ENCODE data around the gene VAMP3. TPM values are rescaled to one million over a fixed set of nuclear protein-coding genes. Genes with fewer than 3 reads are reported as not detected.

Gene VAMP3
- total and polyA plus RNA-seq, 7 experiments from 2014 or later, result 33.8 to 87.1 (median 57.6) TPM

DNA sequence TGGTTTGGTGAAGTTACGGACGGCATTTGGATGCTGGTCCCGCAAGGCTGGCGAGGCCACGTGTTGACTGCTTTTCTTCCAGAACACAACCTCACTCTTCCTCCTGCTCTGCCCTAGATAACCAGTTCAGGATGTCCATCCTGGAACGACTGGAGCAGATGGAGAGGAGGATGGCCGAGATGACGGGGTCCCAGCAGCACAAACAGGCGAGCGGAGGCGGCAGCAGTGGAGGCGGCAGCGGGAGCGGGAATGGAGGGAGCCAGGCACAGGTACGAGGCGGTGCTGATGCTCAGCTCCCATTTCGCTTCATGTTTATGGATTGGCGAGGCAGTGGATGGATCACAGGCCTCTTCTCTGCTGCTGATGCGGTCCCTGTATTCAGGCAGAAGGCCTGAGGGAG lies 38.8 kb upstream of the VAMP3 start:
- intact Hi-C loops (cut with micrococcal nuclease), result no loop called here
- ATAC-seq (no peak), DNase-seq (no peak)
- no peak overlapping the region for H3K4me3 ChIP-seq (ENCODE audit: low read length)
- H3K9me3 ChIP-seq (ENCODE audit: control insufficient read depth in 2 of 3, low read length in 3 of 3), result no peaks in the 10 kb centered on the region
- CTCF ChIA-PET, result no interaction called here
- H3K4me1 ChIP-seq (ENCODE audit: control insufficient read depth in 2 of 2, insufficient read depth in 2 of 2, low read length in 2 of 2), result no peaks in the 10 kb centered on the region
- Mint-ChIP-seq H3K4me1 (peaks cover 0 to 1% (median 0%) of the 10 kb centered on the region in 7 donors), H3K4me3 (no peak overlapping the region), H3K27me3 (peaks cover 7 to 16% (median 7%) of the 10 kb centered on the region in 5 donors), H3K36me3 (no peaks in the 10 kb centered on the region), H3K27ac (no peak overlapping the region), H3K9me3 (peaks cover 0 to 3% (median 0%) of the 10 kb centered on the region in 11 donors)
- no peaks in the 10 kb centered on the region for H3K27me3 ChIP-seq (ENCODE audit: control insufficient read depth in 2 of 2, insufficient read depth in 2 of 2, low read length in 2 of 2)
- no peaks in the 10 kb centered on the region for H3K36me3 ChIP-seq (ENCODE audit: control insufficient read depth in 2 of 3, insufficient read depth in 3 of 3, low read length in 3 of 3)
- POLR2A ChIA-PET, result no interaction called here
- no peak overlapping the region for H3K27ac ChIP-seq (ENCODE audit: low read depth, low read length)

DNA sequence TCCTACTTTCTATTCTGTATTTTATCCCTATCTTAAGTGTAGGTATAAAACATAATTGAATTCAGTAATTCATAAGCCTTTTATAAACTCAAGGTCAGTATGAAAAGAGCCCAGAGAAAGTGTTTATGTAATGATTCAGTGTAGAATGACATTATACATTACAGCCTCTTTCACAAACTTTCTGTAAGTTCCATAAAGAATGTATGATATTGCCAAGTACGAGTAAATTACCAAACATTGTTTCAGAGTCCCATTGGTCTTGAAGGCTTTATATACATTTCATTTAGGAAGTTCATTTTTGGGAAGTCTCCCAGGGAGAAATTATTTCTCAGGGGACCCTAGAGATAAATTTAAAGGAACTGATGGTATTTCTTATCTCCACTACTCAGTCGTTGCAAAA lies 37.8 kb upstream of the VAMP3 start:
- Mint-ChIP-seq H3K27ac (no peak overlapping the region), H3K4me3 (no peak overlapping the region), H3K27me3 (peaks cover 7 to 15% (median 7%) of the 10 kb centered on the region in 5 donors), H3K4me1 (peaks cover 0 to 1% (median 0%) of the 10 kb centered on the region in 7 donors), H3K9me3 (peaks cover 0 to 3% (median 0%) of the 10 kb centered on the region in 11 donors), H3K36me3 (no peaks in the 10 kb centered on the region)
- H3K4me3 ChIP-seq (ENCODE audit: low read length), result no peak overlapping the region
- intact Hi-C loops (cut with micrococcal nuclease), result no loop called here
- ChIA-PET CTCF (no interaction called here), POLR2A (no interaction called here)
- no peaks in the 10 kb centered on the region for H3K9me3 ChIP-seq (ENCODE audit: control insufficient read depth in 2 of 3, low read length in 3 of 3)
- no peak for ATAC-seq
- no peaks in the 10 kb centered on the region for H3K4me1 ChIP-seq (ENCODE audit: control insufficient read depth in 2 of 2, insufficient read depth in 2 of 2, low read length in 2 of 2)
- H3K27me3 ChIP-seq (ENCODE audit: control insufficient read depth in 2 of 2, insufficient read depth in 2 of 2, low read length in 2 of 2), result no peaks in the 10 kb centered on the region
- H3K27ac ChIP-seq (ENCODE audit: low read depth, low read length), result no peak overlapping the region
- no peak for DNase-seq
- no peaks in the 10 kb centered on the region for H3K36me3 ChIP-seq (ENCODE audit: control insufficient read depth in 2 of 3, insufficient read depth in 3 of 3, low read length in 3 of 3)

DNA sequence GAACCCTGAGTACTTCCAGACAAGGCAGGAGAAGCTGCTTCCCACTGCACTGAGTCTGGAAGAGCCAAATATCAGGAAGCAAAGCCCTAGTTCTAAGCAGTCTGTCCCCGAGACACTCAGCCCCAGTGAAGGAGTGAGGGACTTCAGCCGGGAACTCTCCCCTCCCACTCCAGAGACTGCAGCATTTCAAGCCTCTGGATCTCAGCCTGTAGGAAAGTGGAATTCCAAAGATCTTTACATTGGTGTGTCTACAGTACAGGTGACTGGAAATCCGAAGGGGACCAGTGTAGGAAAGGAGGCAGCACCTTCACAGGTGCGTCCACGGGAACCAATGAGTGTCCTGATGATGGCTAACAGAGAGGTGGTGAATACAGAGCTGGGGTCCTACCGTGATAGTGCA lies 33.1 kb upstream of the VAMP3 start:
- ATAC-seq (no peak), DNase-seq (no peak)
- Histone ChIP-seq H3K4me3 (ENCODE audit: low read length) (no peak overlapping the region), H3K27ac (ENCODE audit: low read depth, low read length) (no peak overlapping the region), H3K9me3 (ENCODE audit: control insufficient read depth in 2 of 3, low read length in 3 of 3) (no peaks in the 10 kb centered on the region), H3K36me3 (ENCODE audit: control insufficient read depth in 2 of 3, insufficient read depth in 3 of 3, low read length in 3 of 3) (no peaks in the 10 kb centered on the region), H3K27me3 (ENCODE audit: control insufficient read depth in 2 of 2, insufficient read depth in 2 of 2, low read length in 2 of 2) (no peaks in the 10 kb centered on the region), H3K4me1 (ENCODE audit: control insufficient read depth in 2 of 2, insufficient read depth in 2 of 2, low read length in 2 of 2) (no peaks in the 10 kb centered on the region)
- Mint-ChIP-seq H3K27me3 (peaks cover 0 to 3% (median 0%) of the 10 kb centered on the region in 5 donors), H3K4me3 (no peak overlapping the region), H3K27ac (no peak overlapping the region), H3K36me3 (no peaks in the 10 kb centered on the region), H3K4me1 (peaks cover 0 to 1% (median 0%) of the 10 kb centered on the region in 7 donors), H3K9me3 (peaks cover 0 to 3% (median 0%) of the 10 kb centered on the region in 11 donors)
- POLR2A ChIA-PET, result no interaction called here
- CTCF ChIA-PET, result interaction anchor here (1.0 kb wide), 1 partner anchor 68 kb away, joined by 4 read pairs; no protein-coding TSS in a partner anchor
- intact Hi-C loops (cut with micrococcal nuclease), result no loop called here

DNA sequence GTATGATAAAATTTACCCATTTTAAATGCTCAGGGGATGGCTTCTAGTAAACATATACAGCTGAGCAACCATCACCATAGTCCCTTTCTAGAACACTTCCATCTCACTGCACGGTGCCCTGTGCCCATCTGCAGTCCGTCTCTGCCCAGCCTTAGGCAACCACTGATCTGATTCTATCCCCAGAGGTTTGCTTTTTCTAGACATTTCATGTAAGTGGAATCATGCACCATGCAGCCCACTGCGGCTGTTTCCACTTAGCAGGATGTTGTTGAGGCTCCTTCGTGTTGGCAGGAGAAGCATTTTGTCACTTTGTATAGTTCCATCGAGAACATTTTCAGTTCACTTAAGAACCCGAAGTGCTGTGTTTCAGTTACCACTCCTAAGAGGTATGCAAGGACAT lies 27.8 kb upstream of the VAMP3 start:
- Mint-ChIP-seq H3K27me3 (peaks cover 0 to 8% (median 5%) of the 10 kb centered on the region in 5 donors), H3K9me3 (peaks cover 0 to 3% (median 0%) of the 10 kb centered on the region in 11 donors), H3K4me1 (peaks cover 0 to 1% (median 0%) of the 10 kb centered on the region in 7 donors), H3K4me3 (no peak overlapping the region), H3K36me3 (no peaks in the 10 kb centered on the region), H3K27ac (no peak overlapping the region)
- ATAC-seq, result no peak
- Histone ChIP-seq H3K4me3 (ENCODE audit: low read length) (no peak overlapping the region), H3K27me3 (ENCODE audit: control insufficient read depth in 2 of 2, insufficient read depth in 2 of 2, low read length in 2 of 2) (no peaks in the 10 kb centered on the region), H3K27ac (ENCODE audit: low read depth, low read length) (no peak overlapping the region), H3K4me1 (ENCODE audit: control insufficient read depth in 2 of 2, insufficient read depth in 2 of 2, low read length in 2 of 2) (no peaks in the 10 kb centered on the region), H3K36me3 (ENCODE audit: control insufficient read depth in 2 of 3, insufficient read depth in 3 of 3, low read length in 3 of 3) (no peaks in the 10 kb centered on the region), H3K9me3 (ENCODE audit: control insufficient read depth in 2 of 3, low read length in 3 of 3) (no peaks in the 10 kb centered on the region)
- ChIA-PET CTCF (interaction anchor here (0.7 to 1.5 kb wide), 3 partner anchors 9 to 76 kb away, joined by 3 to 4 read pairs (median 3); no protein-coding TSS in a partner anchor), POLR2A (no interaction called here)
- DNase-seq, result no peak
- intact Hi-C loops (cut with micrococcal nuclease), result no loop called here

DNA sequence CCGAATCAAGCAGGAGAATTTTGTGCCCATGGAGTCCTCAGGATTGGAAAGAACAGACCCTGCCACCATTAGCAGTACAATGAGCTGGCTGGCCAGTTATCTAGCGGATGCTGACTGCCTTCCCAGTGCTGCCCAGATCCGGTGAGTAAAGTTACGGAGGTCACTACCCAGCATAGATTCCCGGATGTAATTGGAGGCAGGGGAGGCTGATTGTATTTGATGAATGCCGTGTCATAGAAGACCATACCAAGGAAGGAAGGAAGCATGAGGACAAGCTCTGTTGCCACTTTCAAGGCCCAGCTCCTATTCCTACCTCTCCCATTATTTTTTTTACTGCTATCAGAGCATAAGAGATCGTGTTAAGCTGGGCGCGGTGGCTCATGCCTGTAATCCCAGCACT lies 26.2 kb upstream of the VAMP3 start:
- Histone ChIP-seq H3K4me3 (ENCODE audit: low read length) (no peak overlapping the region), H3K4me1 (ENCODE audit: control insufficient read depth in 2 of 2, insufficient read depth in 2 of 2, low read length in 2 of 2) (no peaks in the 10 kb centered on the region), H3K9me3 (ENCODE audit: control insufficient read depth in 2 of 3, low read length in 3 of 3) (no peaks in the 10 kb centered on the region), H3K36me3 (ENCODE audit: control insufficient read depth in 2 of 3, insufficient read depth in 3 of 3, low read length in 3 of 3) (no peaks in the 10 kb centered on the region), H3K27ac (ENCODE audit: low read depth, low read length) (no peak overlapping the region), H3K27me3 (ENCODE audit: control insufficient read depth in 2 of 2, insufficient read depth in 2 of 2, low read length in 2 of 2) (no peaks in the 10 kb centered on the region)
- intact Hi-C loops (cut with micrococcal nuclease), result no loop called here
- Mint-ChIP-seq H3K27me3 (peaks cover 0 to 8% (median 5%) of the 10 kb centered on the region in 5 donors), H3K36me3 (no peaks in the 10 kb centered on the region), H3K4me3 (no peak overlapping the region), H3K4me1 (peaks cover 0 to 1% (median 0%) of the 10 kb centered on the region in 7 donors), H3K9me3 (no peaks in the 10 kb centered on the region), H3K27ac (no peak overlapping the region)
- ChIA-PET POLR2A (no interaction called here), CTCF (interaction anchor here (0.9 to 1.0 kb wide), 2 partner anchors 76 to 77 kb away, joined by 3 read pairs; no protein-coding TSS in a partner anchor)
- DNase-seq, result no peak
- no peak for ATAC-seq

DNA sequence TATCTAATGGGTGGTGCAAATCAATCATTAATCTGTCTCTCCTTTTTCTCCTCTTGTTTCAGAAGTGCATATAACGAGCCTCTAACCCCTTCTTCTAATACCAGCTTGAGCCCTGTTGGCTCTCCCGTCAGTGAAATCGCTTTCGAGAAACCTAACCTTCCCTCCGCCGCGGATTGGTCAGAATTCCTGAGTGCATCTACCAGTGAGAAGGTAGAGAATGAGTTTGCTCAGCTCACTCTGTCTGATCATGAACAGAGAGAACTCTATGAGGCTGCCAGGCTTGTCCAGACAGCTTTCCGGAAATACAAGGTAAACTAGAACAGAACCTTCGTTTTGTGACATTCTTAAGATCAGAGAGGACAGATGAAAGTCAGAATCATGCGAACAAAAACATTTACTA lies 25.3 kb upstream of the VAMP3 start:
- no peak overlapping the region for H3K4me3 Mint-ChIP-seq
- H3K9me3 Mint-ChIP-seq, result no peaks in the 10 kb centered on the region

DNA sequence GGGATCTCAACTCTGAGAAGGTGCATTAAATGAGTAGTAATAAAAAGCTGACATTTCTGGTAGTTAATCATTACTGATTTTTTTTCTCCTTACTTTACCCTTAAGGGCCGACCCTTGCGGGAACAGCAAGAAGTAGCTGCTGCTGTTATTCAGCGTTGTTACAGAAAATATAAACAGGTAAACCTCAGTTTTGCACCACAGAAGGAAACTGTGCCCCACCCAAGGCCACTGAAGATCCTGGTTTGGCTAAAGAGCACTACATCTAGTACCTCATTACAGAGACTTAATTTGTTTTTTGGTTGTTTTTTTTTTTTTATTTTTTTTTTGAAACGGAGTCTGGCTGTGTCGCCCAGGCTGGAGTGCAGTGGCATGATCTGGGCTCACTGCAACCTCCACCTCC lies 23.5 kb upstream of the VAMP3 start:
- no peaks in the 10 kb centered on the region for H3K9me3 Mint-ChIP-seq
- intact Hi-C loops (cut with micrococcal nuclease), result no loop called here
- Histone ChIP-seq H3K4me3 (ENCODE audit: low read length) (no peak overlapping the region), H3K4me1 (ENCODE audit: control insufficient read depth in 2 of 2, insufficient read depth in 2 of 2, low read length in 2 of 2) (peaks cover 0 to 2% of the 10 kb centered on the region in 2 donors), H3K27me3 (ENCODE audit: control insufficient read depth in 2 of 2, insufficient read depth in 2 of 2, low read length in 2 of 2) (no peaks in the 10 kb centered on the region), H3K36me3 (ENCODE audit: control insufficient read depth in 2 of 3, insufficient read depth in 3 of 3, low read length in 3 of 3) (no peaks in the 10 kb centered on the region), H3K27ac (ENCODE audit: low read depth, low read length) (no peak overlapping the region), H3K9me3 (ENCODE audit: control insufficient read depth in 2 of 3, low read length in 3 of 3) (no peaks in the 10 kb centered on the region)
- H3K4me1 Mint-ChIP-seq, result peaks cover under 1 to 15% (median 13%) of the 10 kb centered on the region in 7 donors
- H3K27me3 Mint-ChIP-seq, result peaks cover 0 to 12% (median 5%) of the 10 kb centered on the region in 5 donors
- DNase-seq (no peak), ATAC-seq (no peak)
- ChIA-PET POLR2A (no interaction called here), CTCF (interaction anchor here (0.7 kb wide), 1 partner anchor 78 kb away, joined by 3 read pairs; no protein-coding TSS in a partner anchor)
- H3K36me3 Mint-ChIP-seq, result no peaks in the 10 kb centered on the region
- no peak overlapping the region for H3K4me3 Mint-ChIP-seq
- H3K27ac Mint-ChIP-seq, result no peak overlapping the region

More for the DNA sequence above, 25.3 kb upstream of the VAMP3 start:
- H3K27me3 ChIP-seq (ENCODE audit: control insufficient read depth in 2 of 2, insufficient read depth in 2 of 2, low read length in 2 of 2), result no peaks in the 10 kb centered on the region
- H3K27ac ChIP-seq (ENCODE audit: low read depth, low read length), result no peak overlapping the region
- no peaks in the 10 kb centered on the region for H3K9me3 ChIP-seq (ENCODE audit: control insufficient read depth in 2 of 3, low read length in 3 of 3)
- ATAC-seq (no peak), DNase-seq (no peak)
- no peak overlapping the region for H3K4me3 ChIP-seq (ENCODE audit: low read length)
- H3K4me1 Mint-ChIP-seq, result peaks cover 0 to 1% (median 0%) of the 10 kb centered on the region in 7 donors
- intact Hi-C loops (cut with micrococcal nuclease), result no loop called here
- CTCF ChIA-PET, result interaction anchor here (1.0 kb wide), 1 partner anchor 78 kb away, joined by 3 read pairs; no protein-coding TSS in a partner anchor
- peaks cover 0 to 8% (median 5%) of the 10 kb centered on the region in 5 donors for H3K27me3 Mint-ChIP-seq
- no peaks in the 10 kb centered on the region for H3K36me3 Mint-ChIP-seq
- H3K4me1 ChIP-seq (ENCODE audit: control insufficient read depth in 2 of 2, insufficient read depth in 2 of 2, low read length in 2 of 2), result no peaks in the 10 kb centered on the region
- no peaks in the 10 kb centered on the region for H3K36me3 ChIP-seq (ENCODE audit: control insufficient read depth in 2 of 3, insufficient read depth in 3 of 3, low read length in 3 of 3)
- POLR2A ChIA-PET, result no interaction called here
- H3K27ac Mint-ChIP-seq, result no peak overlapping the region

All from naive thymus-derived CD4-positive, alpha-beta T cell (primary cell).